22Rv1 (cell line): ENCODE results near the gene DRAXIN.

Experiments
- ZFX ChIP-seq: fragments of 450-650 bp; IDR thresholded peaks from 2 replicates; pipeline ENCODE4 v1.6.1; 2017; ENCODE audit warnings: antibody characterized with exemption, borderline replicate concordance
- TF ChIP-seq, protein P1 (sequence below): fragments of 450-650 bp; IDR thresholded peaks from 2 replicates; pipeline ENCODE4 v1.5.1; 2017; ENCODE audit warnings: mild to moderate bottlenecking

DNA sequence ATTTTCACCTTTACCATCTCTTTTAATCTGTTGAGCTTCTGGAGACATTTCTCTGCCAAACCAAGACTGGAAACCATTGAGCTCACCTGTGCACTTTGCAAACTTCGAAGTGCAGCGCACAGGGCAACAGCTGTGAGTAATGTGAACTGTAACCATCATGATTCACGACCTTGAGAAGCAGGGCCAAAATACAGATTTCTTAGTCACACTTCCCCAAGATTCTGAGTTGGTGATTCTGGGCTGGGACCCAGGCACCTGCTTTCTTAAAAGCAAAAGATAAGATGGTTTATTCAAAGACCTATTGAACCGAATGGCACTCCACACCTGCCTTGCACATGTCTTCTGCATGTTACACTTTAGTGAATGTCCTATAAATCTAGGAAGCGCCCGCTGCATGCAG is 54.6 kb downstream of the DRAXIN start:
- TF ChIP-seq, protein P1, sequence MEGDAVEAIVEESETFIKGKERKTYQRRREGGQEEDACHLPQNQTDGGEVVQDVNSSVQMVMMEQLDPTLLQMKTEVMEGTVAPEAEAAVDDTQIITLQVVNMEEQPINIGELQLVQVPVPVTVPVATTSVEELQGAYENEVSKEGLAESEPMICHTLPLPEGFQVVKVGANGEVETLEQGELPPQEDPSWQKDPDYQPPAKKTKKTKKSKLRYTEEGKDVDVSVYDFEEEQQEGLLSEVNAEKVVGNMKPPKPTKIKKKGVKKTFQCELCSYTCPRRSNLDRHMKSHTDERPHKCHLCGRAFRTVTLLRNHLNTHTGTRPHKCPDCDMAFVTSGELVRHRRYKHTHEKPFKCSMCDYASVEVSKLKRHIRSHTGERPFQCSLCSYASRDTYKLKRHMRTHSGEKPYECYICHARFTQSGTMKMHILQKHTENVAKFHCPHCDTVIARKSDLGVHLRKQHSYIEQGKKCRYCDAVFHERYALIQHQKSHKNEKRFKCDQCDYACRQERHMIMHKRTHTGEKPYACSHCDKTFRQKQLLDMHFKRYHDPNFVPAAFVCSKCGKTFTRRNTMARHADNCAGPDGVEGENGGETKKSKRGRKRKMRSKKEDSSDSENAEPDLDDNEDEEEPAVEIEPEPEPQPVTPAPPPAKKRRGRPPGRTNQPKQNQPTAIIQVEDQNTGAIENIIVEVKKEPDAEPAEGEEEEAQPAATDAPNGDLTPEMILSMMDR = no peak
- no peak for TF ChIP-seq ZFX
